H1 (cell line): Measurements from ENCODE around the gene MAN1A2.

Source experiments
- EP300 ChIP-seq, 2 experiments: IDR thresholded peaks; 1 replicate in 1 of 2; 2 replicates in 1 of 2; pipeline ENCODE4 v1.6.1; 2011 to 2012; ENCODE audit warnings: low read depth in 2 of 2, low read length in 2 of 2, mild to moderate bottlenecking in 2 of 2, borderline replicate concordance in 1 of 2, inconsistent platforms in 1 of 2, moderate library complexity in 1 of 2
- EZH2 ChIP-seq: fragments of 200-600 bp; sonication (generic); IDR thresholded peaks from 2 replicates; pipeline ENCODE4 v1.7.1; 2012; ENCODE audit warnings: low read depth, mild to moderate bottlenecking, moderate library complexity, low read length, inconsistent platforms; ENCODE audit not compliant: severe bottlenecking
- POLR2A ChIP-seq, 2 experiments: IDR thresholded peaks; 1 replicate in 1 of 2; 2 replicates in 1 of 2; pipeline ENCODE4 v1.6.1; 2011; ENCODE audit warnings: low read depth in 2 of 2, low read length in 2 of 2, mild to moderate bottlenecking in 2 of 2; ENCODE audit errors: control extremely low read depth in 1 of 2
- POLR2AphosphoS5 ChIP-seq: IDR thresholded peaks from 2 replicates; pipeline ENCODE4 v1.6.1; 2011; ENCODE audit warnings: low read depth, low read length
- TAF1 ChIP-seq: IDR thresholded peaks from 2 replicates; pipeline ENCODE4 v1.6.1; 2011; ENCODE audit warnings: mild to moderate bottlenecking, low read depth, low read length
- TF ChIP-seq, protein P1 (sequence below): IDR thresholded peaks from 2 replicates; pipeline ENCODE4 v1.6.1; 2012; ENCODE audit warnings: inconsistent platforms

DNA sequence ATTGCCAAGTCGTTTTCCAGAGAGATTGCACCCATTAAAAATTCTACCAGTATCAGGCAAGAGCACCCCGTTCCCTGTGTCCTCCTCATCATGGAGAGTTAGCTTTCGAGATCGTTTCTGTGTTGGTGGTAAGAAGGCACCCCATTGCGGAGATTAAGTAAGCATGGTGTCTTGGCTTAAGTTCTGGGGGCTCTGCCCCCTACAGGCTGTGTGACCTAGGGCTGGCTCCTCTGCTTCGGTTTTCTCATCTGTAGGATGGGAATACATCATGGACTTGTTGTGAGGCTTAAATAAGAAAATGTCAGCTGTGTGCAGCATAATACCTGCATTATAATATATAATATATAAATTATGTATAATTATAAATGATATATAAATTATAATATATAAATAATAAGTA is 201.8 kb downstream of the MAN1A2 start:
- TF ChIP-seq POLR2A (IDR thresholded peaks at IDR 0.05; ENCODE audit: control extremely low read depth in 1 of 2, low read depth in 2 of 2, low read length in 2 of 2) (no peak), TAF1 (no peak), EZH2 (no peak), POLR2AphosphoS5 (no peak), EP300 (IDR thresholded peaks at IDR 0.05; ENCODE audit: borderline replicate concordance in 1 of 2, low read depth in 2 of 2, low read length in 2 of 2) (no peak)
- TF ChIP-seq, protein P1, sequence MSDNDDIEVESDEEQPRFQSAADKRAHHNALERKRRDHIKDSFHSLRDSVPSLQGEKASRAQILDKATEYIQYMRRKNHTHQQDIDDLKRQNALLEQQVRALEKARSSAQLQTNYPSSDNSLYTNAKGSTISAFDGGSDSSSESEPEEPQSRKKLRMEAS: no peak
